T-helper 1 cell treated with Interleukin-12 subunit alpha and Interleukin-12 subunit beta and Interleukin-4 antibody, amounts not matched to agents 30 ng/mL and 1 ng/mL, for 36 hours (primary cell): ENCODE measurements around the gene ZFYVE28. TPM values are rescaled to one million over a fixed set of nuclear protein-coding genes. Genes with fewer than 3 reads are reported as not detected.
"Not testable (repeated sequence)": the region's sequence is repeated elsewhere in the genome, so short reads cannot be mapped to it uniquely, and the experiment has no call there.

Source experiments
- intact Hi-C: fragments of 100-400 bp; cut with micrococcal nuclease; formaldehyde crosslinking; loops from one replicate; pipeline ENCODE4 v1.15.1; 2024
- total RNA-seq: library from RNA; stranded (reverse); gene quantifications from 2 replicates; pipeline ENCODE4 v1.2.3, GENCODE V29; 2022

Gene ZFYVE28
- total RNA-seq, 1 donor from 2014 or later, result 21.6 TPM

DNA sequence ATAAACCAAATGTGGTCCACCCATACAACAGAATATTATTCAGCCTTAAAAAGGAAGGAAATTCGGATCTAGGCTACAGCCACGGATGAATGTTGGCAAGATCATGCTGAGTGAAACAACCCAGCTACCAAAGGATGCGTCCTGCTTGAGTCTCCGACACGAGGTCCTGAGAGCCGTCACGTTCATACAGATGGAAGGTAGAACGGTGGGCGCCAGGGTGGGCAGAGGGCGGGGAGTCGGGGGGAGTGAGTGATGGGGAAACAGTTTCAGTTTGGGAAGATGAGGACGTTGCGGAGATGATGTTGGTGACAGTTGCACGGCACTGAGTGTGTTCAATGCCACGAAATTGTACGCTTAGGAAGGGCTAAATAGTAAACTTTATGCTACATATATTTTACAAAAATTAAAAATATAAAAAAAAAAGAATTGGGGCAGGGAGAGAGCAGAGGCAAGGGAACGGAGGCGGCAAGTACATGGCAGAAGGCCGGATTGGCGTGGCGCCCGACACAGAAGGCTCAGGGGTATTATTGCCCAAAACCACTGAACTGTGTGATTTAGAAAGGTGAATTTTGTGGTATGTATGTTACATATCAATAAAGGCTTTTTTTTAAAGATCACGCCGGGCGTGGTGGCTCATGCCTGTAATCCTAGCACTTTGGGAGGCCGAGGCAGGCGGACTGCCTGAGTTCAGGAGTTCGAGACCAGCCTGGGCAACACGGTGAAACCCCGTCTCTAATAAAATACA lies 141.7 kb downstream of the ZFYVE28 start:
- intact Hi-C loops, result no loop called here

DNA sequence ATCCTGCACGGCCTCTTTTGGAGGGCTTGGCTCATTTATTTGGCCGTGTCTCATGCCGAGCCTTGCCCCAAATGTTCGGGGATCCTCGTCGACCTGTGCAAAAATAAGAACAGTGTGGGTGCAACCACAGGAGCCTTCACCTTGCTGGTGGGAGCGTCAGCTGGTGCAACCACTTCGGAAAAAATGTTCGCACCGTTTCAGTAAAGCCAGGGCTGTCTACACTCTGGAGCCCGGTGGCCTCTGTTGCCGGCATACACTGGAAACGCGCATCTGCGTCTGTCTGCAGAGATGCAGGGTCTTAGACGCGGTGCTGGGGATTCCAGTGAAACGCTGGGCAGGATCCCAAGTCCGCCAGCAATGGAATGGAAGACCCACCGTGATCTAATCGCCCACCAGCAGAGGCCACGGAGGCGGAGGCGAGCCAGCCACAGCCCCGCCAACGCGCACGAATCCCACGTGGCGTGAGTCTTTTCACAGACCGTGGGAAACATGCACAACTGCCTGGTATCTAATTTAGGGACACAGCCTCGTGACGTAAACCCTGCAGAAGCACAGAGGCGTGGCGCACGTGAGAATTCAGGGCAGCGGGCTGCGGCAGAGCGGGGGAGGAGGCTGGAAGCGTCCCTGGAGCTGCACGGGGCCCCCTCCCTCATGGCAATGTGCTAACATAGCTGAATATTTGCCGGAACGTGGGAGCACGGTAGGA lies 142.7 kb downstream of the ZFYVE28 start:
- intact Hi-C loops, result no loop called here

DNA sequence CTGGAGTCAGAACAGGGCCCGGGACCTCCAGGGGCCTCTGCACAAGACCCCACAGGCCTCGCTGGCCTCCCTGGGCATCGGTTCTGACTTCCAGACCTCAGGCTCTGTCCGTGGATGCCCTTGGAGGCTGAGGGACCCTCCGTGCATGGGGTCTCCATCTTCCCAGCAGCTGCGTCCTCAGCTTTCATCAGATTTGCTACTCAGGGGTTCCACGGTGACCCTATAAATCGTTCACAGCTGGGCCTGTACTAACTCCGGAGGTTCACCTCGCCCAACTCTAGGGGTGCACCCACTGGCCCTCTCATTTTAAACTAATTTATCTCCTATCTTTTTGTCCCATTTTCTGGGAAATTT lies 143.4 kb downstream of the ZFYVE28 start:
- intact Hi-C loops, result not testable (repeated sequence)

DNA sequence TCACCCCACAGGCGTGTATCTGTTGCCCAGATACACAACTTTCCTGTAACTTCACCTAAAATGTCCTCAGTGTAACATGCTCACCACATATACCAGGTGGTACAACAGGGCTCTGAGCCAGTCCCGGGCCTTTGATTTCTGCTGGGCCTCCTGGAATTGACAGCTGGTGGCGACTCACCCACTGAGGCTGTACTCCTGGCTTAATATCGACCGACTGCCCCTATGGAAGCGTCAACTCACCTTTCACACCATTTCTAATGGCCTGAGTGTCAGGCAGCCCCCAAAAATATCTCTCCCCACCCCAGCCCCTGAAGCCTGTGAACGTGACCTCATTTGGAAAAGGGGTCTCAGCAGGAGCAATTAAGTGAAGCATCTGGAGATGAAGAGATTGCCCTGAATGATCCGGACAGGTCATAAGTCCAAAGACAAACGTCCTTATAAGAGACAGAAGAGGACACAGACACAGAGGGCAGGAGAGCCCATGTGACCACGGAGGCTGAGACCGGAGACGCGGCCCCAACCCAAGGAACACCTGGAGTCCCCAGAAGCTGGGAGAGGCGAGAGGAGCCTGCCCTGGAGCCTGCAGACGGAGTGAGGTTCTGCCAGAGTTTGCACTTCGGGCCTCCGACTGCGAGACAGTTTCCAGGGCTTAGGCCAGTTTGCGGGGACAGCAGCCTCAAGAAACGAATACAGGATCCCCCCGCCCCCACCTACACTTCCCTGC lies 144.0 kb downstream of the ZFYVE28 start:
- intact Hi-C loops, result no loop called here

DNA sequence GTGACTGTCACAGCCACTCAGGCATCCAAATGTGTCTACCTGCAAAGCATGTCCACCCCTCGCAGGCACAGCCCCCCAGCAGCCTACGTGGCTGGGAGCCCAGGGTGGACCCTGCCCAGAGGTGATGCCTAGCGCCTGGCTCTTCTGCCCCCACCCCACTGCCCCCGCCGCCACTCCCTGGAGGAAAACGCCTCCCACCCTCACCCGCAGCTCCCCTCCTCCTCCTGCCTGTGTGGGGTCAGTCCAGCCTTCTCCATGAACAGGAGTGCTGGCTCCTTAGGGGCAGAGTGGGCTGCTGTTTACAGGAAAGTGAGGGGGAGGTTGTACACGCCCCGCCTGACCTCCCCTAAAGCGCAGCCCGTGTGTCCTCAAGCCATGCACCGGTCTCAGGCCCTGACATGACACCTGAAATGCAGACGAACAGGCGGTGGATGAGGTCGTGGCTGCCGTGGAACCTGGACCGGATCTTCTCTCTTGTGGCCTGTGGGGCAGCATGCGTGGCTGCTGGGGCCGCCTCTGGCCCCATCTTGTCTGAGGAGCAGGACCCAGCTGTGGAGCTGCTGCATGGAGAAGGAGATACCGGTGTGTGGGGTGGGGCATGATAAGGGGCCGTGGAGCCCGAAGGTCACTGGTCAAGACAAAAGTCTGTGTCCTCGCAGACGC lies 144.7 kb downstream of the ZFYVE28 start:
- intact Hi-C loops, result no loop called here

DNA sequence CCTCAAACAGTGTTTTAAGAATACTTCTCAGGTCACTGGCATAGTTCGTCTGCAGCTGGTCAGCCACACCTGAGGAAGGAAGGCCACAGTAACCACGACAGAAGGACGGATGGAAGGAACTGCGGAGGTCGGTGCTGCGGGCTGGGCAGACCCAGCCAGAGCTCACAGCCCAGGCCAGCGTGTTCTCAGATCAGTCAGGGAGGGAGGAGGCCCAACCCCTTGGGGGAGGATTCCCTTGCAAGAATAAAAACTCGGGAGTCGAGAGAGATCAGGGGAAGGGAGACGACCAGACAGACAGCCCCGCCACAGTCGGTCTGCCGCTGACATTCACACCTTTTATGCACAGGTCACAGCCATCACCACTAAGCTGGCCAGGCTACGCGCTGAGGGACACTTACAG lies 145.2 kb downstream of the ZFYVE28 start:
- intact Hi-C loops, result no loop called here

DNA sequence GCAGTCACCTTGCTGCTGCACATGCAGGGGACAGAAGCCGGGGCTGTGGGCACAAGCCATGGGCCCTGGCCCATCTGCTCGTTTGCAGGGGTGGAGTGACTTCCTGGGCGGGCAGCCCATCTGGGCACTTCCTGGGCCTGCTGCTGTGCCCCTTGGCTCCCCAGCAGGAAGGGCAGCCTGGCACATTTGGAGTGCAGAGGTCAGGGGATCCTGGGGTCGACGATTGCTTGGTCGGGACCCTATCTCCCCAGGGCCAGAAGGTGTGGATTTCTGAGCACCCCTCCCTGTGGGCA lies 145.7 kb downstream of the ZFYVE28 start:
- intact Hi-C loops, result no loop called here

DNA sequence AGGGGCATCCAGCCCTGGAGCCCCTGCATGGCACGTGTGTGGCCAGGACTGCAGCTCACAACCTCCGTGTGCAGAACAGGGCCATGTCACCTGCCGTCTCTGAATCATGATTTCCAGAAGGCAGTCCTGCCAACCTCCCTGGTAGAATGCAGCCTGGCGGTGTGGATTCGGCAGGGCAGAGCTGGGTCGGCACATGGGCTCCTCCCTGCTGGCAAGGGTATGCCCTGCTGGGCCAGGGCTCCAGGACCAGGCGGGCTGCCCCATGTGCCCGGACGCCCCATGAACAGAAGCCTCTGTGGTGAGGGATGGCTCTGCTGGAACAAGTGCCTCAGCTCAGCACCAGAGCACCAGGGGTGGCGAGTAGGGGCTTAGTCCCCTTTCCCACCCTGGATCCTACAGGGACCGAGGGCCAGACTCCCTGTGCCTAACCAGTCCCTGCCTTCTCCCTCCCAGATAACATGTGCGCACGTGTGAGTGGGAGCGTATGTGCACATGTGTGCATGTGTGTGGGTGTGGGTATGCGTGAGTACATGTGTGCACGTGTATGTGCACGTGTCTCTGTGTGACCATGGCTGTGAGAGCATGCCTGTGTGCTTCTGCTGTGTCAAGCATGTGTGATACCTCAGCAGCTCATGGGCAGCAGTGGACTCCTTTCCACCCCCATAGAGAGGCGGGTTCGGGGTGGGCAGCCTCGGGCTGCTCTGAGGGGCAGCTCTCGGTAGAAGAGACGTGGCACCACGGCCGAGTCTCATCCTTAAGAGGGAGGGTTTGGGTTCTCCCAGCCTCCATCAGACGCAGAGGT lies 146.2 kb downstream of the ZFYVE28 start:
- intact Hi-C loops, result no loop called here

DNA sequence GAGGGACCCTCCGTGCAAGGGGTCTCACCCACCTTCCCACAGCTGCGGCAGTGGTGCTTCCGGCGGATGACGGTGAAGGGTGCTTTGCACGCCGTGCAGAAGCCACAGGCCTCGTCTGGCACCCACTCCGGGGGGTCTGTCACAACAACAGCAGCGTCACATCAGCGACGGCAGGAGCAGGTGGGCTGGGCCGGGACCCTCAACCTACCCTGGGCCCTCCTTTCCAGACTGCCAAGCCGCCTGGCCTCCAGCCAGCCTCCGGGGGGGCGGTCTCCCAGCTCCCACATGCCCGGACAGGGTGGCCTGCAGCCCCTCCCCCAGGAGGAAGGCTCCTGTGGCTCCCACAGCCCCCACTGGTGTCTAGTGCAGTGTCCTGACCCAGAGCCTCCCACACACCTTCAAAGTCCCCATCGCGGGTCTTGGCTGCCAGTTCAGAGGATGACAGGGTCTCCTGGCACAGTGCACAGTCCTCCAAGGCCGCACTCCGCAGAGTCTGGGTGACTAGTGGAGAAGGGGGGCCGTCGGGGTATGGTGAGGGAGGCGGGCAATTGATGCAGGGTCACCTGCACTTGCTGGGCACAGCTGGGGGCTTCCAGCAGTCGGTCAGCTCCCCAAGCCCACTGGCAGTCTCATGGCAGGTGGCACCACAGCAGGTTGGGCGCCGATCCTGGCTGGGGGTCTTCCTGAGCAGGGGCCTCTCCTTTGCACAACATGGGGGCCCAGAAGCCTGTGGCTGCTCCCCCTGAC lies 147.0 kb downstream of the ZFYVE28 start:
- intact Hi-C loops, result no loop called here

DNA sequence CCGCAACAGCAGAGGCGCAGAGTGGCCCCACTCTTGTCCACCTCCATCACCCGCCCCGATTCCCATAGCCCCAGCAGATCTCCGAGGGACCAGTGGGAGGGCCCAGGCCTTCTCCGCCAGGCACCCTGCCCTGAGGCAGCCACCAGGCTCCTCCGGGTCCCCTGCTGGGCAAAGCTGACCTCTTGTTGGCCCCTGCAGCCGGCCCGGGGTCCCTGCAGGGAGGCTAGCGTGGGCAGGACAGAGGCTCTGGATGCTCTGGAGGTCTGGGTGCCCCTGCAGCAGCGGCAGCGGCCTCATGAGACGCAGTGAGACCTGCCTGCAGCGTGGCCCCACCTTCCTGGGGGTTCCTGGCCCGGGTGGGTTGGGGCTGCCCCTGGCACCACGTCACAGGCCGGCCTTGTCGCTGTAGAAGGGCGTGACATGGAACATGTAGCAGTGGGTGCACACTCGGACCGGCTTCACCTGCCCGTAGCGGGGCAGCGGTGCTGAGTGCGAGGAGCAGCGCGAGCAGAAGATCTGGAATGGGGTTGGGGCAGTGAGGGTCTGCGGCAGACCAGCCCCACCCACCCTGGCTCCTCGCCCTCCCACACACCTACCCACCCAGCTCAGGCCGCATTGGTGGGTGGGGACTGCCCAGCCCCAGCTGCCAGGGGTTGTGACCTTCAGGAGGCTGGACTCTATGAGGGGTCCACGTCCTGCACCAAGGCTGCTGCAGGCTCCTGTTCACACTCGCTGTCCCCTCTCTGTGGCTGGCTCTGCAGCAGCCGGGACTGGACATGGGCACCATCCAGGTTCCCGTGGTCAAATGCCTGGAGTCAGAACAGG lies 147.9 kb downstream of the ZFYVE28 start:
- intact Hi-C loops, result no loop called here

DNA sequence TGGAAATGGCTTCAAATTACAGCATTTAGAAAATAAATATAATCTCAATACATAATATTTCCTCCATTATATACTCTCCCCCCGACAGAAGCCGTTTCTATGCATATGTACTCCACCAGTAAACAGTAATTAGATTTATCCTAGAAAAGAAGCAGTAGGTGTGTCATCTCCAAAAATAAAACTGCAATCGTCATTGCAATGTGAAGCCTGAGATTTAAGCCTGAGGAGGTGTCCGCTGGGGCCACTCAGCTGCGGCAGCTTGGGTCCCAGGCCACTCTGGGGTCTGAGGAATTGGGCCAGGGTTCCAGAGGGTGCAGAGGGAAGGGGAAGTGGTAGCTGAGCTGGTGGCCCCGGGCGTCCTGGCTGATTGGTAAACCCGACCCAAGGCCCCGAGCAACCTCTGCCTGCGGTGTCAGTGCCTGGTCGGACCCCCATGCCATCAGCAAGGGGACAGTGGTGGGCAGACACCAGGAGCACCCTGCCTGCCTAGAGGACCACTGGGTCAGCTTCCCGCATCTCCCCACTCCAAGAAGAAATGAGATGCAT lies 148.8 kb downstream of the ZFYVE28 start:
- intact Hi-C loops, result no loop called here

DNA sequence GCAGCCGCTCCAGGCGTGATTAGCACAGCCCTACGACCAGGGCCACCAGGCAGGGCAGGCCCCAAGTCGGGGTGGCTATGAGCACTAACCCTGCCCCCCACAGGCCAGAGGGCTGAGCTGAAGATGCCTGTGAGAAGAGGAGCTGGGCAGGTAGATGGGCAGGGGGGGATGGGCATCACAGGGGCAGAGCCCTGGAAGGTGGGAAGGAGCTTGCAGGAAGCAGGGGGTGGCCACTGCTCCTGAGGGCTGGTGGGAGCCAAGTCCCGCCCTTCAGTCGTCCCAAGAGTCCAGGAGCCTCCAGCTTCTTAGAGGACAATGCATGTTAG lies 149.3 kb downstream of the ZFYVE28 start:
- intact Hi-C loops, result no loop called here

DNA sequence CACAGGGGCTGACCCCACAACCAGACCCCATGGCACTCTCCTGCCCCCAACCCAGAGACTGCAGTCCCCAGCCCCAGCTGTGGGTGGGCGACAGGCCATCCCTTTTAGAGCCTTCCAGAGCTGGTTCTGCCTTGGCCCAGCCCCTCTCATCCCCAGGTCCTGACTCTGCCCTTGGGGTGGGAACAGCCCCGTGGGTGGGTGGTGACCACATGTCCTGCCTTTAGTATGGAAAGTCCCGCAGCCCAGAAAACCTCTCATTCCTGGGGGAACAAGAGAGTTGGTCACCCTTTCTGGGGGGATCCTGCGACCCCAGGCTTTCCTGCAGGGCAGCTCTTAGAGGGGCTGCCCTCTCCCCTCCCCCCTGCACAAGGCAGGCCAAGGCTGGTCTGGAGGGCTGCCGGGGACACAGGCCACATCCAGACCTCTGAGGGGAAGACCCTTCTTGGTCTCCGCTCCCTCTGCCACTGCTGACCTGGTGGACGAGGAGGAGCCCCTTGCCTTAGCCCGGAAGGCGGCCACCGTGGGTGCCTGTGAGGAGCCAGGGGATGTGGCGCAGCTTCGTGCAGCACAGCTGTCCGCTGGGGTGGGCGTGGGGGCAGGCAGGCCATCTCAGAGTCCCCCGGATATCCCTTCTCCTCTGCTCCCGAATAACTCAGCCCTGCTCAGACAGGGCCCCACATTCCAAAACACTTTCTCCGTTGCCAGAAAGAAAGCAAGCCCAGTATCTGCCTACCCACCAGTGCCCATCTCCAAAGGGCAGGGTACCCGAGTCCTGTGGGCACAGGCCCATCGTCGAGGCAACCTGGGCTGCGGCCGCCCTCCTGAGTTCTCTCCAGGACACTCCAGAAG lies 149.9 kb downstream of the ZFYVE28 start:
- intact Hi-C loops, result no loop called here

DNA sequence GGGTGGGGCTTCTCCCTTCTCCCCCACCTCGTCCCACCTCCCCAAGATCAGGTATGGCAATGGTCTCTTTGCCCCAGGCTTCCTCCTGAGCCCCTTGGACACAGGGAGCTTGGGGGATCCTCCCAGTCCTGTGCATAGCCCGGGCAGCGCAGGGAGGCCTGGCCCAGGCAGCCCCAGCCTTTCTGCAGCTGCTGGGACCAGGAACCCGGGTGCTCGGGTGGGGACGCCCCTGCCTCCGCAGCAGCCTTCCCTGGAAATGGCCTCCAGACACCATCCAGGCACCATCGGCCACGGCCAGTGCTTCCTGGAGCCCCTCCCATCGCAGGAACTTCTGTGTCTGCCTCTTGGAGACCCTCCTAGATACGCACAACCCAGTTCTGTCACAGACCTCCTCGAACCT lies 150.6 kb downstream of the ZFYVE28 start:
- intact Hi-C loops, result no loop called here

DNA sequence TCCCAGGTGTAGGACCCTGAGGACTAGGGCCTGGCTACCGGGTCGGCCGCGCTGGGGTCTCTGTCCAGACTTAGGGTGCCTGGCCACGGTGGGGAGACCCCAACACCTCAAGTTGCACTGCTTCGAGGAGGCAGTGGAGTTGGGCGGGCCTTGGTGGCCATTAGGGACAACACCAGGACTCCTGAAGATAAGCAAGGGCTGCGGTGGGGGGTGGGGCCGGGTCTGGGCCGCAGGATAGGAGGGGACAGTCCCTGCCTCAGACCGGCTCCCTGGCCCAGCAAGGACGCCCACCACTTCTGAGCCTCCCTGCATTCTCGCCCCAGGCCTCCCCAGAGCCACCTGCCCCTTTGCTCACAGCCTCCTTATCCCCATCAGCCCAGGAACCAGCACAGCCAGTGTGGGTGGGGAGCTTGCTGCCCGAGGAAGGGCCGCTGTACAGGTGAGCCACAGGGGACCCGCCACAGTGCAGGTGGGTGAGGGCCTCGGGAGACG lies 151.1 kb downstream of the ZFYVE28 start:
- intact Hi-C loops, result no loop called here

DNA sequence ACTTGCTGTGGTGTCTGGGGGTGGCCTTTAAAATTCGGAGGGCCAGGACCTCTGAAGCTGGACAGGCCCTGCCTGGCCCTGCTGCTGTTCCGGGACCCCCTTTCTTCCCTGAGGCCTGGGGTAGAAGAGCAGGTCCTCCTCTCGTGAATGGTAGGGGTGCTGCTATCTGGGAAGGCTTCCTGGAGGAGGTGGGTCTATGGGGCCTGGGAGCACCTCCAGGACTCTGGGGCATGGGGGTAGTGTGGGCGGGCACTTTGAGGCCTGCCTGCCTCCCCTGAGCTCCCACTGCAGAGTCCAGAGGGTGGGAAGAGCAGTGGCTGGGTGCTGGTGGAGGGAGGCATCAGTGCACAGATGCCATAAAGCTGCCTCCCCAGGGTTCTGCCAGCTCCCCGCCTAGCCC lies 151.6 kb downstream of the ZFYVE28 start:
- intact Hi-C loops, result no loop called here

DNA sequence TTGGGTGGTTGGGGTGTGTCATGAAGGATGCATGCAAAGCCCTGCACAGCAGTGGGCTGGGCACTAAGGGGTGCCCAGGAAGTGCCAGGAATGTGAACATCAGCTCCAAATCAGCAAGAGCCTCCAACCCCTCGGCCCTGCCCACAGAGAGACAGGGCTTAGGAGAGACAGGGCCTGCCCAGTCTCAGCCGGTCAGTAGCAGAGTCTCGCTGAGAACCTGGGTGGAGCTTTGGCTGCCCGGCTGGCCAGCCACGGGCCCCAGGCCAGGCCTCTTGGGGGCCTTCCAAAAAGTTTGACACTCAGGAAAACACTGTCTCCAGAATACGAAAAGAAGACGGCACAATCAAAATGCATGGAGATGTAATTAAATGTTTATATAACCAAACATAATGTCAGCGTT lies 152.3 kb downstream of the ZFYVE28 start:
- intact Hi-C loops, result no loop called here
